ENCODE data around the gene TMC8. TPM values are rescaled to one million over a fixed set of nuclear protein-coding genes. Genes with fewer than 3 reads are reported as not detected.

The TMC8 gene
- total RNA-seq, 6 experiments from 2014 or later: not detected

GRCh38 chr17:78133179-78133951, 2.8 kb downstream of the TMC8 start:
- peaks cover 25% of the 10 kb centered on the region for H3K27me3 Mint-ChIP-seq (ENCODE audit: insufficient read depth)
- H3K4me1 Mint-ChIP-seq (ENCODE audit: low read depth): 0 out of 2 replicates have a peak, but pooled peaks cover 5% of the 10 kb centered on the region
- H3K9me3 Mint-ChIP-seq: no peaks in the 10 kb centered on the region
- H3K27ac Mint-ChIP-seq: no peak overlapping the region
- no peak for TF ChIP-seq CTCF (IDR thresholded peaks at IDR 0.05)
- no peaks in the 10 kb centered on the region for H3K36me3 Mint-ChIP-seq (ENCODE audit: low read depth)
- no peak for DNase-seq
- no peak overlapping the region for H3K4me3 Mint-ChIP-seq

- no peak for DNase-seq
Measured at GRCh38 chr17:78133971-78134898, 3.7 kb downstream of the TMC8 start.

GRCh38 chr17:78134899-78135385, 4.4 kb downstream of the TMC8 start:
- H3K36me3 Mint-ChIP-seq (ENCODE audit: low read depth): no peaks in the 10 kb centered on the region
- H3K27me3 Mint-ChIP-seq (ENCODE audit: insufficient read depth): peaks cover 18% of the 10 kb centered on the region
- no peak overlapping the region for H3K4me3 Mint-ChIP-seq
- no peak for TF ChIP-seq CTCF (IDR thresholded peaks at IDR 0.05)
- H3K9me3 Mint-ChIP-seq: no peaks in the 10 kb centered on the region
- DNase-seq: no peak
- no peaks in the 10 kb centered on the region for H3K4me1 Mint-ChIP-seq (ENCODE audit: low read depth)
- no peak overlapping the region for H3K27ac Mint-ChIP-seq

More at GRCh38 chr17:78133971-78134898, 3.7 kb downstream of the TMC8 start:
- H3K27ac Mint-ChIP-seq: no peak overlapping the region
- no peaks in the 10 kb centered on the region for H3K36me3 Mint-ChIP-seq (ENCODE audit: low read depth)
- H3K9me3 Mint-ChIP-seq: no peaks in the 10 kb centered on the region
- peaks cover 20% of the 10 kb centered on the region for H3K27me3 Mint-ChIP-seq (ENCODE audit: insufficient read depth)
- H3K4me3 Mint-ChIP-seq: no peak overlapping the region
- peak; percentile 64; the same call in 1 of the 2 replicates for TF ChIP-seq CTCF (IDR thresholded peaks at IDR 0.05)
- no peaks in the 10 kb centered on the region for H3K4me1 Mint-ChIP-seq (ENCODE audit: low read depth)

GRCh38 chr17:78135858-78136500, 5.4 kb downstream of the TMC8 start:
- peaks cover 15% of the 10 kb centered on the region for H3K27me3 Mint-ChIP-seq (ENCODE audit: insufficient read depth)
- TF ChIP-seq CTCF (IDR thresholded peaks at IDR 0.05): no peak

More at GRCh38 chr17:78135858-78136500, 5.4 kb downstream of the TMC8 start:
- H3K4me1 Mint-ChIP-seq (ENCODE audit: low read depth): no peaks in the 10 kb centered on the region
- no peak for DNase-seq
- no peak overlapping the region for H3K4me3 Mint-ChIP-seq
- no peak overlapping the region for H3K27ac Mint-ChIP-seq
- H3K36me3 Mint-ChIP-seq (ENCODE audit: low read depth): no peaks in the 10 kb centered on the region
- H3K9me3 Mint-ChIP-seq: no peaks in the 10 kb centered on the region

All from HFFc6 (cell line).